HG03439 (cell line): ENCODE data around the gene CNTNAP4.

Source experiments
- ATAC-seq: cut with Tn5 transposase; IDR thresholded peaks from one replicate; pipeline ENCODE4 v1.9.1; 2021; ENCODE audit warnings: mild to moderate bottlenecking, moderate library complexity; ENCODE audit not compliant: unreplicated experiment

The CNTNAP4 gene

GRCh38 chr16:76303637-76304314 is 26.6 kb downstream of the CNTNAP4 start:
- peak; percentile 56 for ATAC-seq

GRCh38 chr16:76309639-76310335 is 32.6 kb downstream of the CNTNAP4 start:
- no peak for ATAC-seq

GRCh38 chr16:76311260-76311659 is 34.1 kb downstream of the CNTNAP4 start:
- no peak for ATAC-seq

- no peak for ATAC-seq
These were observed 41.4 kb downstream of the CNTNAP4 start for GRCh38 chr16:76318565-76318964.

- ATAC-seq, result no peak
These were observed 51.9 kb downstream of the CNTNAP4 start for GRCh38 chr16:76329106-76329505.

- no peak for ATAC-seq
These were observed 58.2 kb downstream of the CNTNAP4 start for GRCh38 chr16:76335180-76335974.

GRCh38 chr16:76336112-76336511 is 58.9 kb downstream of the CNTNAP4 start:
- ATAC-seq, result no peak

- no peak for ATAC-seq
These were observed 61.3 kb downstream of the CNTNAP4 start for GRCh38 chr16:76338472-76338871.

GRCh38 chr16:76343769-76344168 is 66.6 kb downstream of the CNTNAP4 start:
- ATAC-seq, result no peak

- ATAC-seq, result no peak
These were observed 68.0 kb downstream of the CNTNAP4 start for GRCh38 chr16:76345163-76345661.

GRCh38 chr16:76346210-76346609 is 69.0 kb downstream of the CNTNAP4 start:
- ATAC-seq, result no peak

GRCh38 chr16:76351441-76351840 is 74.2 kb downstream of the CNTNAP4 start:
- ATAC-seq, result no peak

GRCh38 chr16:76360404-76360803 is 83.2 kb downstream of the CNTNAP4 start:
- no peak for ATAC-seq

- ATAC-seq, result no peak
These were observed 93.1 kb downstream of the CNTNAP4 start for GRCh38 chr16:76370344-76370743.

GRCh38 chr16:76371441-76371840 is 94.2 kb downstream of the CNTNAP4 start:
- ATAC-seq, result no peak

- ATAC-seq, result no peak
These were observed 96.8 kb downstream of the CNTNAP4 start for GRCh38 chr16:76373998-76374397.

GRCh38 chr16:76376988-76377387 is 99.8 kb downstream of the CNTNAP4 start:
- ATAC-seq, result no peak

GRCh38 chr16:76378020-76378419 is 100.8 kb downstream of the CNTNAP4 start:
- ATAC-seq, result no peak

- ATAC-seq, result no peak
These were observed 103.9 kb downstream of the CNTNAP4 start for GRCh38 chr16:76381096-76381495.

- ATAC-seq, result no peak
These were observed 108.5 kb downstream of the CNTNAP4 start for GRCh38 chr16:76385601-76386230.

- no peak for ATAC-seq
These were observed 109.6 kb downstream of the CNTNAP4 start for GRCh38 chr16:76386784-76387183.
